Measurements from ENCODE around the gene KNL1.
"Not testable (repeated sequence)": the region's sequence is repeated elsewhere in the genome, so short reads cannot be mapped to it uniquely, and the experiment has no call there.

Gene KNL1

DNA sequence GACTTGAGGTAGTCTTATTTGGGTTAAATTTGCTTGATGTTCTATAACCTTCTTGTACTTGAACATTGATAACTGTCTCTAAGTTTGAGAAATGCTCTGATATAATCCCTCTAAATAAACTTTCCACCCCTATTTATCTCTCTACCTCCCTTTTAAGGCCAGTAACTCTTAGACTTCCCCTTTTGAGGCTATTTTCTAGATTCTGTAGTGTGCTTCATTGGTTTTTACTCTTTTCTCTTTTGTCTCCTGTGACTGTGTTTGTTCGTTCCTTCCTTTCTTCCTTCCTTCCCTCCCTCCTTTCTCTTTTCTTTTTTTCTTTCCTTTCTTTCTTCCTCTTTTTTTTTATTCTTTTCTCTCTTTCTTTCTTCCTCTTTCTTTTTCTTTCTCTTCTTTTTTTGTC, 86.9 kb downstream of the KNL1 start:
- DNase-seq = not testable (repeated sequence)

DNA sequence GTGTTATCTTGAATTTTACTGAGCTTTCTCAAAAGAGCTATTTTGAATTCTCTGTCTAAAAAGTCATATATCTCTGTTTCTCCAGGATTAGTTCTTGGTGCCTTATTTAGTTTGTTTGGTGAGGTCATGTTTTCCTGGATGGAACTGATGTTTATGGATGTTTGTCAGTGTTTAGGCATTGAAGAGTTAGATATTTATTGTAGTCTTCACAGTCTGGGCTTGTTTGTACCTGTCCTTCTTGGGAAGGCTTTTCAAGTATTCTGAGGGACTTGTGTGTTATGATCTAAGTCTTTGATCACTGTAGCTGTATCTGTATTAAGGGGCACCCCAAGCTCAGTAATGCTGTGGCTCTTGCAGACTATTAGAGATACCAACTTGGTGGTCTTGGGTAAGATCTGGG, 90.3 kb downstream of the KNL1 start:
- DNase-seq = no peak

DNA sequence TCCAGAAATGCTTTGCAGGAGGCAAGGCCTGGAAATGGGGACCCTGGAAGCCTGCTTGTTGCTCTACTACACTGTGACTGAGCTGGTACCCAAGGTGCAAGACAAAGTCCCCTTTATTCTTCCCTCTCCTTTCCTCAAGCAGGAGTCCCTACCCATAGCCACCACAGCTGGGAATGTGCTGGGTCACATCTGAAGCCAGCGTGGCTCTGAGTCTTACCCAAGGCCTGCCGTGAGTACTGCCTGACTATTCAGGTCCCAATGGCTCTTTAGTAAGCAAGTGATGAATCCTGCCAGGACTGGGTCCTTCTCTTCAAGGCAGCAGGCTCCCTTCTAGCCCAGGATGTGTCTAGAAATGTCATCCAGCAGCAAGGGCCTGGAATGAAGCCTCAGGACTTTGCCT, 91.3 kb downstream of the KNL1 start:
- DNase-seq = no peak

DNA sequence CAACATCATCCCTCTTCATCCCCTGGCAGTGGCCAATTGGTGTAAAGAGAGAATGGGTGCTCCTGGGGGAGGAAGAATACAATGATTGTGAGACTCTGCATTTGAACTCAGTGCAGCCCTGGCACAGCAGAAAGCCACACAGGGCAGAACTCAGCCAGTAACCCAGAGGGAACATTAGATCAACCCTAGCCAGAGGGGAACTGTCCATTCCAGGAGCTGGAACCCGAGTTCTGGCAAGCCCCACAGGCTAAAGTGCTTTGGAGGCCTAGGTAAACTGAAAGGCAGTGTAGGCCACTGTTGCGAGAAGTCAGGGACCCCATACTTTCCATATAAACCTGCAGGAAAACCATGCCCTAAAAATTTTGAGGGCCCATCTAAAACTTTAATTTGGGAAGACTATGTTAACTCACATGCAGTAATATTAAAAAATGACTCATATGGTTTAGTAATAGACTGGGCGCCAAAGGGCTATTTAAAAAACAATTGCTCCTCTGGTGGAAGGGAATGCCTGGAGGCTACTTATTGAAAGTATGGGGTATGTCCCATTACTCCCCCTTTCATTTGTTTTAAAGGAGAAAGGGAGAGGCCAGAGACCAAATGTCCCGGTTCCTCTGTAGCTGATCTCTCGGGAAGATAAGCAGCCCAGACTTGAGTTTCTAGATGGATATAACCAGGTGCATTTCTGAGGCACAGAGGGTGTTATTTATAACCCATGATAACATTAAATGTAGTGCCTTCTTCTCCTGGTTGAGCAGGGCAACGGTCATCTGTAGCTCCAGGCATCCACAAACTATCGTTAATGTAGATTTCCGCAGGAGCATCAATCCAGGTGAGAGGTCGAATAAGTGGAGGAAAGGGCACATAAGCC, 95.1 kb downstream of the KNL1 start:
- no peak for DNase-seq

DNA sequence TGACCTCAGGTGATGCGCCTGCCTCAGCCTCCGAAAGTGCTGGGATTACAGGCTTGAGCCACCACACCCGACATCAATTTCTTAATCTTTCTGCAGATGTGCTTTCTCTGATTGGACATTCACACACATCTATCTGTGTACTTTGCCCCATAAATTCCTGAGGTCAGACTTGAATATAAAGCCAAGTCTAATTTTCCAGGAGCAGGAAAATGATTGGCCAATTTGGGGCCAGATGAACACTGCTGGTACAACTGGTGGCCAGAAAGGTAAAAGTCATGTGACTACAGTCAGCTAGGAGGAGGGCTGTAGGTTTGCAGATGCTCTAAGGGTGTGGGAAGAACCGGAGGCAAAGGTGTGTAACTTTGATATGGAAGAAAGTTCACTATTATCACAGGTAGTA, 97.7 kb downstream of the KNL1 start:
- DNase-seq = no peak

DNA sequence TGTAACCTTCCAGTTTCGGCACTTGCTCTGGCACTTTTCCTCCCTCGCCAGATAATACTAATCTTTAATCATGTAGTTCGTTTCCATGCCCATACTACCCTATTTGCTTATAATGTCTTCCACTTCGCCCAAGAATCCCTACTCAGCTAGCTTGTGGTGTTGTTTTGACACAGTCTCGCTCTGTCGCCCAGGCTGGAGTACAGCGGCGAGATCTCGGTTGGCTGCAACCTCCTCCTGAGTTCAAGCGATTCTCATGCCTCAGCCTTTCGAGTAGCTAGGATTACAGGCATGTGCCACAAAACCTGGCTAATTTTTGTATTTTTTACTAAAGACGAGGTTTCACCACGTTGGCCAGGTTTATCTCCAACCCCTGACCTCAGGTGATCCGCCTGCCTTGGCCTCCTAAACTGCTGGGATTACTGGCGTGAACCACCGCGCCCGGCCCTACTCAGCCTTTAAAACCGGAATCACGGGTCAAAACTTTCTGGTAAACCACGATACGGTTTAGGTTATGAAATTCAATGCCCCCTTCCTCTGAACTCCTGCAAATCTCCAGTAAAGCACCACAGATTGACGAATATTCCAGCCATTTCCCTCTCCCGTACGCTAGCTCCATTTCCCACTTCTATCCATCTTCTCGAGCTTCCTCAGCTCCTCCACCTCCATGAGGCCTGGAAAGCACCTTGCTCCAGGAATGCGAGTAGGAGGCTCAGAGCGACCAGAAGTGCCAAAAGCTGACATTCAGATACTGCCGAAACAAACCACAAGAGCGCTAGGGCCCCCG, 100.0 kb downstream of the KNL1 start:
- no peak for DNase-seq

DNA sequence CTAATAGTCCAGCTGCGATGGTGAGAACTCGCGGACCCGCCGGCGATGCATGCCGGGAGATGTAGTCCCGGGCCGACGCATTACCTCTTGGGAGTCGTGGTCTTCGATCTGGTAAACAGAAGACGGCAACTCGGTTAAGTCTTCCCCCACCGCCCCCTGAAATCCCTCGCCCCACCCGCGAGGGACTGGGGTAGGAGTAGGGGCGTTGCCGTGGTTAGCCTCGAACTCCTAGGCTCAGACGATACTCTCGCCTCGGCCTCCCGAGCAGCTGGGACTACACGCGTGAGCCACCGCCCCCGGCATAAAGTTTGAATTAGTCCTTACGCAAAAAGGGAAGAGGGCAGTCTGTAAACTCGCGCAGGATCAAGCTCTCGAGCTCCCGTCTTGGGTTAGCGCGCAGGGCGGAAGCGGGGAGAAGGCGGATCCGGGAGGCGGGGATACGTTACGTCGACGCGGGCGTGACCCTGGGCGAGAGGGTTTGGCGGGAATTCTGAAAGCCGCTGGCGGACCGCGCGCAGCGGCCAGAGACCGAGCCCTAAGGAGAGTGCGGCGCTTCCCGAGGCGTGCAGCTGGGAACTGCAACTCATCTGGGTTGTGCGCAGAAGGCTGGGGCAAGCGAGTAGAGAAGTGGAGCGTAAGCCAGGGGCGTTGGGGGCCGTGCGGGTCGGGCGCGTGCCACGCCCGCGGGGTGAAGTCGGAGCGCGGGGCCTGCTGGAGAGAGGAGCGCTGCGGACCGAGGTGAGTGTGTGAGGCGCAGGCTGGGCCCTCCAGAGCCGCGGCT, 100.8 kb downstream of the KNL1 start, which contains the start of gene RAD51:
Gene RAD51 (plus strand): TSS at position 487 of the 781 bp plus-strand sequence. CDS start 3,585 bp downstream, outside the sequence.
- DNase-seq = peak; percentile 94

DNA sequence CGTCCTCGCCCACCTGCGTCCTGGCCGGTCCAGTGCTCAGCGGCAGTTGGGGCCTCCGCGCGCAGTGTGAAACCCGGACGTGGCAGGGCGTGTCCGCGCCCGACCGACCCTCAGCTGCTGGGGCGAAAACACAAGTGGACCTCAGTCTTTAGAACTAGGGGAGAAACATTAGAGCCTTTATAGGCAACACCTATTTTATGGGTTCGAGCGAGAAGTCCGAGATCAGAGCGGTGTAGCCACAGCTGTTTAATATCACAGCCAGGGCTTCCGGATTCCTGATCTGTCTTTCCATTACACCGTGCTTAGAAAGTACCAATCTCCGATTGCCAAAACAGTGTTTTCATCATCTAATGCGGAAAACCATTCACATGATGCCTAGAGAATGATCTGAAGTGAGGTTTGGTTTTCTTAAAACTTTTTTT, 101.4 kb downstream of the KNL1 start:
- no peak for DNase-seq

DNA sequence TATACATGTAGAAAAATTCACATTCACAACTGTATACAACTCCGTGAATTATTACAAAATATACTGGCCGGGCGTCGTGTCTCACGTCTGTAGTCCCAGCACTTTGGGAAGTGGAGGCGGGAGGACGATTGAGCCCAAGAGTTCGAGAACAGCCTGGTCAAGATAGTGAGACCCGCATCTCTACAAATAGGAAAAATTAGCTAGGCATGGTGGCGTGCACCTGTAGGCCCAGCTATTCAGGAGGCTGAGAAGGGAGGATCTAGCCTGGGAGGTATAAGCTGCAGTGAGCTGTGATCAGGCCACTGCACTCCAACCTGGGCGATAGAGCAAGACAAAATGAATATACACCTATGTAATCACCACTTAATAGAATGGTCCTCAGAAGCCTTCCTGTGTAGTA, 102.2 kb downstream of the KNL1 start:
- DNase-seq = no peak

DNA sequence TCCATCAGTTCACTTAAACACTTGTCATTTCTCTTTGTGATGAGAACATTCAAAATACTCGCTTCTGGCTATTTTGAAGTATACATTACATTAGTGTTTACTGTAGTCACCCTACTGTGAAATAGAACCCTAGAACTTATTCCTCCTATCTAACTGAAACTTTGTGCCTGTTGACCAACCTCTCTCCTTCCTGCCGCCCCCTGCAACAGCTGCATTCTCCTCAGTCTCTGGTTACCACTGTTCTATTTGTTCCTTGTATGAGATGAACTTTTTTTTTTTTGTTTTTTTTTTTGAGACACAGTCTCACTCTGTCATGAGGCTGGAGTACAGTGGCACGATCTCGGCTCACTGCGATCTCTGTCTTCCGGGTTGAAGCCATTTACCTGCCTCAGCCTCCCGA, 103.9 kb downstream of the KNL1 start:
- DNase-seq = no peak

DNA sequence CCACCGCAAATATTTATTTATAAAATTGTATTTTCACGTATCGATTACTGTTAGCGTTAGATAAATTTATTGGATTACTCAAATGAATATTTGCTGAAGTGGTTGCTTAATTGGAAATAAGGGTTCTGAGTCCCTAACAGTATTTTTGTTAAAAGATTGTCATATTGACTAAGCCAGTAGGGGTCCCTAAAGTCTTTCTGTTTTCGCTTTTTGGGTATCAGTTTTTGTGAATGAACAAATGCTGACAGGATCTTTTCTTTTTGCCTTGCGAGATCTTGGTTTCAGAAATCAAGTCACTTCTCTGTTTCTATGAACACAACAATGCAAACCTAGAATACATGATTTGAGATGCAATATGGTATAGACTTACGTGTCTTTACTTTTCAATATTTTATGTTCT, 108.0 kb downstream of the KNL1 start:
- DNase-seq = no peak

DNA sequence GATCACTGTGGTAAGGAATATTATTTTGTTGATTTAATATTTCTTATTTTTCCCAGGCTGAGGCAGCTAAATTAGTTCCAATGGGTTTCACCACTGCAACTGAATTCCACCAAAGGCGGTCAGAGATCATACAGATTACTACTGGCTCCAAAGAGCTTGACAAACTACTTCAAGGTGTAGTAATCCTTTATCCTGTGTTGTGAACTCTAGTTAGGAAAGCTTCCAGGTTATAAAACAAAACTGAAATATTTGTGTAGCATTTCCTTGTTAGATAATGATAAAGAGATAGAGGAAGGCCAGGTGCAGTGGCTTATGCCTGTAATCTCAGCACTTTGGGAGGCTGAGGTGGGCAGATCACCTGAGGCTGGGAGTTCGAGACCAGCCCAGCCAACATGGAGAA, 112.1 kb downstream of the KNL1 start:
- no peak for DNase-seq

Data from fibroblast of upper back skin (primary cell).